ENCODE data around the gene TRIOBP.

The TRIOBP gene

DNA sequence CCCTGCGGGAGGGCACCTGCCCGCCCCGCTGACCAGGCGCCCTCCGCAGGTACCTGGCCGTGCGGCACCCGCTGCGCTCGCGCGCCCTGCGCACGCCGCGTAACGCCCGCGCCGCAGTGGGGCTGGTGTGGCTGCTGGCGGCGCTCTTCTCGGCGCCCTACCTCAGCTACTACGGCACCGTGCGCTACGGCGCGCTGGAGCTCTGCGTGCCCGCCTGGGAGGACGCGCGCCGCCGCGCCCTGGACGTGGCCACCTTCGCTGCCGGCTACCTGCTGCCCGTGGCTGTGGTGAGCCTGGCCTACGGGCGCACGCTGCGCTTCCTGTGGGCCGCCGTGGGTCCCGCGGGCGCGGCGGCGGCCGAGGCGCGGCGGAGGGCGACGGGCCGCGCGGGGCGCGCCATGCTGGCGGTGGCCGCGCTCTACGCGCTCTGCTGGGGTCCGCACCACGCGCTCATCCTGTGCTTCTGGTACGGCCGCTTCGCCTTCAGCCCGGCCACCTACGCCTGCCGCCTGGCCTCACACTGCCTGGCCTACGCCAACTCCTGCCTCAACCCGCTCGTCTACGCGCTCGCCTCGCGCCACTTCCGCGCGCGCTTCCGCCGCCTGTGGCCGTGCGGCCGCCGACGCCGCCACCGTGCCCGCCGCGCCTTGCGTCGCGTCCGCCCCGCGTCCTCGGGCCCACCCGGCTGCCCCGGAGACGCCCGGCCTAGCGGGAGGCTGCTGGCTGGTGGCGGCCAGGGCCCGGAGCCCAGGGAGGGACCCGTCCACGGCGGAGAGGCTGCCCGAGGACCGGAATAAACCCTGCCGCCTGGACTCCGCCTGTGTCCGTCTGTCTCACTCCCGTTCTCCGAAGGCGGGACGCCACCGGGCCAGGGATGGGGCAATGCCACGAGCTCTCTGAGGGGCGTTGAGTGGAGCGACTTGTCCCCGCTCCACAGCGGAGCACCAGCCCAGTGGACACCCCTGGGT lies 128.1 kb downstream of the TRIOBP start:
- CTCF ChIA-PET = interaction anchor here (0.7 to 1.4 kb wide), 3 partner anchors 38 to 182 kb away, joined by 3 to 5 read pairs (median 3); no protein-coding TSS in a partner anchor

More for the DNA sequence above, 128.1 kb downstream of the TRIOBP start:
- POLR2A ChIA-PET = interaction anchor here (0.6 to 1.3 kb wide), 3 partner anchors 17 to 21 kb away, joined by 3 to 11 read pairs (median 3); partner anchors contain the start of gene GCAT
- no peak for TF ChIP-seq ZNF558 (tag by site-specific recombination; IDR thresholded peaks at IDR 0.05)
- TF ChIP-seq ZNF645 (tag by site-specific recombination; IDR thresholded peaks at IDR 0.05) = no peak
- no peak for TF ChIP-seq ZNF133 (tag by site-specific recombination; IDR thresholded peaks at IDR 0.05)
- no peak for TF ChIP-seq SALL2 (tag by site-specific recombination; IDR thresholded peaks at IDR 0.05; ENCODE audit: borderline replicate concordance)
- no peak for TF ChIP-seq ZNF837 (tag by site-specific recombination; IDR thresholded peaks at IDR 0.05)
- no peak for TF ChIP-seq AEBP2 (tag by site-specific recombination; IDR thresholded peaks at IDR 0.05; ENCODE audit: borderline replicate concordance)
- TF ChIP-seq ZNF785 (tag by site-specific recombination; IDR thresholded peaks at IDR 0.05) = no peak
- no peak for TF ChIP-seq ZBTB20 (tag by site-specific recombination; IDR thresholded peaks at IDR 0.05)
- no peak for TF ChIP-seq ZFP69B (tag by site-specific recombination; IDR thresholded peaks at IDR 0.05)
- no peak overlapping the region for H3K27ac ChIP-seq (ENCODE audit: extremely low read depth, low read depth, low read length)
- H3K4me1 ChIP-seq (ENCODE audit: control insufficient read depth, insufficient read depth, low read length) = no peaks in the 10 kb centered on the region
- H3K36me3 ChIP-seq (ENCODE audit: control insufficient read depth in 2 of 2, insufficient read depth in 1 of 2, low read length in 2 of 2) = peaks cover 0 to 17% of the 10 kb centered on the region in 2 experiments; a peak in 2 of 3 replicates
- H3K4me3 ChIP-seq (ENCODE audit: low read depth, low read length) = no peak overlapping the region
- no peaks in the 10 kb centered on the region for H3K9me3 ChIP-seq (ENCODE audit: control insufficient read depth, insufficient read depth, low read depth, low read length)

Data from HEK293 (cell line).